Measurements from ENCODE around the gene ESD.

GRCh38 chr13:46731535-46731934, 65.4 kb downstream of the ESD start:
- no peak for TF ChIP-seq CTCF (tag by site-specific recombination; IDR thresholded peaks at IDR 0.05)
- no peak for TF ChIP-seq ZNF561 (tag by site-specific recombination; IDR thresholded peaks at IDR 0.05; ENCODE audit: borderline replicate concordance)
- TF ChIP-seq KLF16 (tag by site-specific recombination; IDR thresholded peaks at IDR 0.05), result no peak
- TF ChIP-seq ZNF585B (tag by site-specific recombination; IDR thresholded peaks at IDR 0.05), result no peak
- TF ChIP-seq ZNF416 (tag by site-specific recombination; IDR thresholded peaks at IDR 0.05), result no peak
- TF ChIP-seq ZNF157 (tag by site-specific recombination; IDR thresholded peaks at IDR 0.05), result no peak
- TF ChIP-seq ZNF121 (tag by site-specific recombination; IDR thresholded peaks at IDR 0.05), result no peak
- TF ChIP-seq ZNF175 (tag by site-specific recombination; IDR thresholded peaks at IDR 0.05), result no peak
- TF ChIP-seq ZNF350 (tag by site-specific recombination; IDR thresholded peaks at IDR 0.05), result no peak
- no peak for TF ChIP-seq ZNF660 (tag by site-specific recombination; IDR thresholded peaks at IDR 0.05)
- TF ChIP-seq ZNF791 (tag by site-specific recombination; IDR thresholded peaks at IDR 0.05), result no peak
- TF ChIP-seq ZSCAN30 (tag by site-specific recombination; IDR thresholded peaks at IDR 0.05), result no peak

All from HEK293 (cell line).